A673 (cell line): ENCODE results near the gene MASP2.

ENCODE experiments used
- CTCF ChIP-seq: fragments of 300-800, 200-600 bp; sonication (generic); conservative IDR thresholded peaks from 2 replicates; pipeline ENCODE4 v1.5.1; 2017; ENCODE audit warnings: low read depth, mild to moderate bottlenecking, antibody characterized with exemption, low read length, moderate library complexity, mixed read lengths
- EZH2 ChIP-seq: fragments of 200-600 bp; sonication (generic); IDR thresholded peaks from 2 replicates; pipeline ENCODE4 v1.6.1; 2017; ENCODE audit warnings: borderline replicate concordance, low read depth, mild to moderate bottlenecking, mixed read lengths, antibody characterized with exemption, low read length; ENCODE audit not compliant: poor library complexity, severe bottlenecking

GRCh38 chr1:11054666-11055065 is 7.6 kb upstream of the MASP2 start:
- TF ChIP-seq CTCF (no peak), EZH2 (no peak)
